ENCODE measurements around the gene ATP5MG. TPM values are rescaled to one million over a fixed set of nuclear protein-coding genes. Genes with fewer than 3 reads are reported as not detected.
"Not testable (repeated sequence)": the region's sequence is repeated elsewhere in the genome, so short reads cannot be mapped to it uniquely, and the experiment has no call there.

Gene ATP5MG
- total and polyA plus RNA-seq, 2 donors, result 371 to 452 TPM

GRCh38 chr11:118415062-118415738 lies 13.8 kb downstream of the ATP5MG start:
- no peak for DNase-seq (ENCODE audit: low read depth in 6 of 9, low spot score in 9 of 9)
- Histone ChIP-seq H3K27ac (ENCODE audit: low read depth in 1 of 2, low read length in 1 of 2) (no peak overlapping the region), H3K36me3 (ENCODE audit: control insufficient read depth in 2 of 2, insufficient read depth in 2 of 2, low read length in 1 of 2) (peaks cover 5 to 6% of the 10 kb centered on the region in 2 donors), H3K4me3 (ENCODE audit: low read length in 2 of 2) (no peak overlapping the region), H3K4me1 (ENCODE audit: control insufficient read depth in 2 of 2, insufficient read depth in 2 of 2, low read length in 2 of 2) (no peaks in the 10 kb centered on the region), H3K9me3 (ENCODE audit: control insufficient read depth in 2 of 2, insufficient read depth in 1 of 2, low read length in 1 of 2) (no peaks in the 10 kb centered on the region), H3K27me3 (ENCODE audit: control insufficient read depth in 2 of 2, insufficient read depth in 1 of 2, low read length in 1 of 2) (no peaks in the 10 kb centered on the region)
- WGBS, result 40% methylated on average over 8 of the region's 8 CpGs

GRCh38 chr11:118415739-118416068 lies 14.3 kb downstream of the ATP5MG start:
- no peaks in the 10 kb centered on the region for H3K9me3 ChIP-seq (ENCODE audit: control insufficient read depth in 2 of 2, insufficient read depth in 1 of 2, low read length in 1 of 2)
- peak in 1 of 9 donors; percentile 27 for DNase-seq (ENCODE audit: low read depth in 6 of 9, low spot score in 9 of 9)
- H3K27me3 ChIP-seq (ENCODE audit: control insufficient read depth in 2 of 2, insufficient read depth in 1 of 2, low read length in 1 of 2), result no peaks in the 10 kb centered on the region
- peaks cover 4 to 5% of the 10 kb centered on the region in 2 donors for H3K36me3 ChIP-seq (ENCODE audit: control insufficient read depth in 2 of 2, insufficient read depth in 2 of 2, low read length in 1 of 2)
- H3K4me1 ChIP-seq (ENCODE audit: control insufficient read depth in 2 of 2, insufficient read depth in 2 of 2, low read length in 2 of 2), result no peaks in the 10 kb centered on the region
- H3K27ac ChIP-seq (ENCODE audit: low read depth in 1 of 2, low read length in 1 of 2), result no peak overlapping the region
- H3K4me3 ChIP-seq (ENCODE audit: low read length in 2 of 2), result no peak overlapping the region

- H3K36me3 ChIP-seq (ENCODE audit: control insufficient read depth in 2 of 2, insufficient read depth in 2 of 2, low read length in 1 of 2); DNase-seq (ENCODE audit: low read depth in 6 of 9, low spot score in 9 of 9); H3K9me3 ChIP-seq (ENCODE audit: control insufficient read depth in 2 of 2, insufficient read depth in 1 of 2, low read length in 1 of 2); H3K27ac ChIP-seq (ENCODE audit: low read depth in 1 of 2, low read length in 1 of 2); H3K4me1 ChIP-seq (ENCODE audit: control insufficient read depth in 2 of 2, insufficient read depth in 2 of 2, low read length in 2 of 2); H3K4me3 ChIP-seq (ENCODE audit: low read length in 2 of 2); H3K27me3 ChIP-seq (ENCODE audit: control insufficient read depth in 2 of 2, insufficient read depth in 1 of 2, low read length in 1 of 2): not testable (repeated sequence)
Measured at GRCh38 chr11:118416900-118417299, 15.5 kb downstream of the ATP5MG start.

- no peak for DNase-seq (ENCODE audit: low read depth in 6 of 9, low spot score in 9 of 9)
- Histone ChIP-seq H3K27me3 (ENCODE audit: control insufficient read depth in 2 of 2, insufficient read depth in 1 of 2, low read length in 1 of 2) (no peaks in the 10 kb centered on the region), H3K4me1 (ENCODE audit: control insufficient read depth in 2 of 2, insufficient read depth in 2 of 2, low read length in 2 of 2) (no peaks in the 10 kb centered on the region), H3K9me3 (ENCODE audit: control insufficient read depth in 2 of 2, insufficient read depth in 1 of 2, low read length in 1 of 2) (no peaks in the 10 kb centered on the region), H3K4me3 (ENCODE audit: low read length in 2 of 2) (no peak overlapping the region), H3K27ac (ENCODE audit: low read depth in 1 of 2, low read length in 1 of 2) (no peak overlapping the region), H3K36me3 (ENCODE audit: control insufficient read depth in 2 of 2, insufficient read depth in 2 of 2, low read length in 1 of 2) (peaks cover 4 to 5% of the 10 kb centered on the region in 2 donors)
- WGBS, result 95% methylated on average over 4 of the region's 4 CpGs
Measured at GRCh38 chr11:118417801-118418200, 16.4 kb downstream of the ATP5MG start.

- no peak for DNase-seq (ENCODE audit: low read depth in 6 of 9, low spot score in 9 of 9)
- H3K36me3 ChIP-seq (ENCODE audit: control insufficient read depth in 2 of 2, insufficient read depth in 2 of 2, low read length in 1 of 2), result peaks cover 3% of the 10 kb centered on the region in 2 donors
- no peaks in the 10 kb centered on the region for H3K9me3 ChIP-seq (ENCODE audit: control insufficient read depth in 2 of 2, insufficient read depth in 1 of 2, low read length in 1 of 2)
- no peak overlapping the region for H3K4me3 ChIP-seq (ENCODE audit: low read length in 2 of 2)
- no peaks in the 10 kb centered on the region for H3K27me3 ChIP-seq (ENCODE audit: control insufficient read depth in 2 of 2, insufficient read depth in 1 of 2, low read length in 1 of 2)
- H3K27ac ChIP-seq (ENCODE audit: low read depth in 1 of 2, low read length in 1 of 2), result no peak overlapping the region
- no peaks in the 10 kb centered on the region for H3K4me1 ChIP-seq (ENCODE audit: control insufficient read depth in 2 of 2, insufficient read depth in 2 of 2, low read length in 2 of 2)
- 92% methylated on average over 5 of the region's 5 CpGs for WGBS
Measured at GRCh38 chr11:118418766-118419165, 17.4 kb downstream of the ATP5MG start.

- no peak for DNase-seq (ENCODE audit: low read depth in 6 of 9, low spot score in 9 of 9)
- no peaks in the 10 kb centered on the region for H3K9me3 ChIP-seq (ENCODE audit: control insufficient read depth in 2 of 2, insufficient read depth in 1 of 2, low read length in 1 of 2)
- WGBS, result 2% methylated on average over 1 of the region's 1 CpG
Measured at GRCh38 chr11:118427707-118428106, 26.3 kb downstream of the ATP5MG start.

GRCh38 chr11:118430956-118431355 lies 29.6 kb downstream of the ATP5MG start:
- 90% methylated on average over 2 of the region's 2 CpGs for WGBS

More at GRCh38 chr11:118427707-118428106, 26.3 kb downstream of the ATP5MG start:
- H3K27ac ChIP-seq (ENCODE audit: low read depth in 1 of 2, low read length in 1 of 2), result no peak overlapping the region
- no peak overlapping the region for H3K4me3 ChIP-seq (ENCODE audit: low read length in 2 of 2)
- no peaks in the 10 kb centered on the region for H3K4me1 ChIP-seq (ENCODE audit: control insufficient read depth in 2 of 2, insufficient read depth in 2 of 2, low read length in 2 of 2)
- H3K27me3 ChIP-seq (ENCODE audit: control insufficient read depth in 2 of 2, insufficient read depth in 1 of 2, low read length in 1 of 2), result no peaks in the 10 kb centered on the region
- H3K36me3 ChIP-seq (ENCODE audit: control insufficient read depth in 2 of 2, insufficient read depth in 2 of 2, low read length in 1 of 2), result no peaks in the 10 kb centered on the region

GRCh38 chr11:118434123-118434552 lies 32.7 kb downstream of the ATP5MG start:
- Histone ChIP-seq H3K36me3 (ENCODE audit: control insufficient read depth in 2 of 2, insufficient read depth in 2 of 2, low read length in 1 of 2) (no peaks in the 10 kb centered on the region), H3K27me3 (ENCODE audit: control insufficient read depth in 2 of 2, insufficient read depth in 1 of 2, low read length in 1 of 2) (no peaks in the 10 kb centered on the region), H3K27ac (ENCODE audit: low read depth in 1 of 2, low read length in 1 of 2) (peak overlapping the region in 1 of 2 donors; percentile 97), H3K9me3 (ENCODE audit: control insufficient read depth in 2 of 2, insufficient read depth in 1 of 2, low read length in 1 of 2) (peaks cover 0 to 3% of the 10 kb centered on the region in 2 donors), H3K4me1 (ENCODE audit: control insufficient read depth in 2 of 2, insufficient read depth in 2 of 2, low read length in 2 of 2) (peaks cover 11 to 28% of the 10 kb centered on the region in 2 donors), H3K4me3 (ENCODE audit: low read length in 2 of 2) (peak overlapping the region; percentile 85 to 95)
- under 1% methylated on average over 9 of the region's 9 CpGs for whole genome bisulfite sequencing
- peak in 2 of 9 donors; percentile 9 to 55 for DNase-seq (ENCODE audit: low read depth in 6 of 9, low spot score in 9 of 9)

More at GRCh38 chr11:118430956-118431355, 29.6 kb downstream of the ATP5MG start:
- H3K27ac ChIP-seq (ENCODE audit: low read depth in 1 of 2, low read length in 1 of 2), result no peak overlapping the region
- H3K27me3 ChIP-seq (ENCODE audit: control insufficient read depth in 2 of 2, insufficient read depth in 1 of 2, low read length in 1 of 2), result no peaks in the 10 kb centered on the region
- H3K4me3 ChIP-seq (ENCODE audit: low read length in 2 of 2), result no peak overlapping the region
- no peak for DNase-seq (ENCODE audit: low read depth in 6 of 9, low spot score in 9 of 9)
- H3K36me3 ChIP-seq (ENCODE audit: control insufficient read depth in 2 of 2, insufficient read depth in 2 of 2, low read length in 1 of 2), result no peaks in the 10 kb centered on the region
- peaks cover 0 to 3% of the 10 kb centered on the region in 2 donors for H3K9me3 ChIP-seq (ENCODE audit: control insufficient read depth in 2 of 2, insufficient read depth in 1 of 2, low read length in 1 of 2)
- peaks cover 7 to 17% of the 10 kb centered on the region in 2 donors for H3K4me1 ChIP-seq (ENCODE audit: control insufficient read depth in 2 of 2, insufficient read depth in 2 of 2, low read length in 2 of 2)

- H3K27me3 ChIP-seq (ENCODE audit: control insufficient read depth in 2 of 2, insufficient read depth in 1 of 2, low read length in 1 of 2), result no peaks in the 10 kb centered on the region
- H3K4me1 ChIP-seq (ENCODE audit: control insufficient read depth in 2 of 2, insufficient read depth in 2 of 2, low read length in 2 of 2), result peaks cover 11 to 28% of the 10 kb centered on the region in 2 donors
- peak overlapping the region; percentile 85 to 95 for H3K4me3 ChIP-seq (ENCODE audit: low read length in 2 of 2)
- peaks cover 0 to 3% of the 10 kb centered on the region in 2 donors for H3K9me3 ChIP-seq (ENCODE audit: control insufficient read depth in 2 of 2, insufficient read depth in 1 of 2, low read length in 1 of 2)
- H3K36me3 ChIP-seq (ENCODE audit: control insufficient read depth in 2 of 2, insufficient read depth in 2 of 2, low read length in 1 of 2), result no peaks in the 10 kb centered on the region
- DNase-seq (ENCODE audit: low read depth in 6 of 9, low spot score in 9 of 9), result peak in 6 of 9 donors; percentile 29 to 73 (median 44)
- WGBS, result under 1% methylated on average over 39 of the region's 39 CpGs
- H3K27ac ChIP-seq (ENCODE audit: low read depth in 1 of 2, low read length in 1 of 2), result peak overlapping the region; percentile 25 to 97
Measured at GRCh38 chr11:118434553-118435289, 33.3 kb downstream of the ATP5MG start.
